Measurements from ENCODE around the gene PARD3B. TPM values are rescaled to one million over a fixed set of nuclear protein-coding genes. Genes with fewer than 3 reads are reported as not detected.

PARD3B gene
- total RNA-seq, 1 experiment from 2014 or later, result 7.6 TPM

- DNase-seq, result no peak
- H3K4me3 ChIP-seq, result no peak overlapping the region
- H2AFZ ChIP-seq, result no peak overlapping the region
- TF ChIP-seq EZH2 (IDR thresholded peaks at IDR 0.05; ENCODE audit: low read depth) (no peak), CTCF (conservative IDR thresholded peaks at IDR 0.05) (no peak)
- POLR2A ChIA-PET (ENCODE audit: unreplicated experiment), result no interaction called here
- H3K4me1 ChIP-seq (replicated peaks; ENCODE audit: insufficient read depth), result peaks cover 12% of the 10 kb centered on the region; the same call in 1 of the 2 replicates
- H3K9me3 ChIP-seq (ENCODE audit: insufficient read depth, low read depth), result no peaks in the 10 kb centered on the region
- H3K27me3 ChIP-seq (ENCODE audit: insufficient read depth, low read depth), result no peaks in the 10 kb centered on the region
- no peaks in the 10 kb centered on the region for H3K79me2 ChIP-seq (ENCODE audit: low read depth)
- no peaks in the 10 kb centered on the region for H3K36me3 ChIP-seq (ENCODE audit: low read depth)
- no peaks in the 10 kb centered on the region for H3F3A ChIP-seq (ENCODE audit: insufficient read depth, low read depth)
- no peaks in the 10 kb centered on the region for H4K20me1 ChIP-seq (ENCODE audit: insufficient read depth)
- H3K9me2 ChIP-seq (ENCODE audit: insufficient read depth), result no peaks in the 10 kb centered on the region
- H3K27ac ChIP-seq, result no peak overlapping the region
- intact Hi-C loops (cut with micrococcal nuclease; ENCODE audit: unreplicated experiment), result no loop called here
- CTCF ChIA-PET, result no interaction called here
- BruUV-seq (replicated peaks), result no TSS peak
- no peak overlapping the region for H3K4me2 ChIP-seq
These were observed 1101.4 kb downstream of the PARD3B start for GRCh38 chr2:205646680-205647079.

GRCh38 chr2:205650450-205650849 is 1105.2 kb downstream of the PARD3B start:
- peak; percentile 21 to 55 for DNase-seq
- no peaks in the 10 kb centered on the region for H3K79me2 ChIP-seq (ENCODE audit: low read depth)
- peak overlapping the region; percentile 3; the same call in 1 of the 2 replicates for H3K4me2 ChIP-seq
- ChIA-PET POLR2A (ENCODE audit: unreplicated experiment) (no interaction called here), CTCF (interaction anchor here (0.6 kb wide), 1 partner anchor 26 kb away, joined by 5 read pairs; no protein-coding TSS in a partner anchor)
- no peaks in the 10 kb centered on the region for H3F3A ChIP-seq (ENCODE audit: insufficient read depth, low read depth)
- no peaks in the 10 kb centered on the region for H3K9me3 ChIP-seq (ENCODE audit: insufficient read depth, low read depth)
- H3K9me2 ChIP-seq (ENCODE audit: insufficient read depth), result no peaks in the 10 kb centered on the region
- no TSS peak for BruUV-seq (replicated peaks)
- H3K4me3 ChIP-seq, result no peak overlapping the region
- H3K27me3 ChIP-seq (ENCODE audit: insufficient read depth, low read depth), result no peaks in the 10 kb centered on the region
- peaks cover 12% of the 10 kb centered on the region; the same call in 1 of the 2 replicates for H3K4me1 ChIP-seq (replicated peaks; ENCODE audit: insufficient read depth)
- H2AFZ ChIP-seq, result no peak overlapping the region
- H3K27ac ChIP-seq, result no peak overlapping the region
- TF ChIP-seq EZH2 (IDR thresholded peaks at IDR 0.05; ENCODE audit: low read depth), result no peak
- no peaks in the 10 kb centered on the region for H4K20me1 ChIP-seq (ENCODE audit: insufficient read depth)
- intact Hi-C loops (cut with micrococcal nuclease; ENCODE audit: unreplicated experiment), result no loop called here
- H3K36me3 ChIP-seq (ENCODE audit: low read depth), result no peaks in the 10 kb centered on the region

DNA sequence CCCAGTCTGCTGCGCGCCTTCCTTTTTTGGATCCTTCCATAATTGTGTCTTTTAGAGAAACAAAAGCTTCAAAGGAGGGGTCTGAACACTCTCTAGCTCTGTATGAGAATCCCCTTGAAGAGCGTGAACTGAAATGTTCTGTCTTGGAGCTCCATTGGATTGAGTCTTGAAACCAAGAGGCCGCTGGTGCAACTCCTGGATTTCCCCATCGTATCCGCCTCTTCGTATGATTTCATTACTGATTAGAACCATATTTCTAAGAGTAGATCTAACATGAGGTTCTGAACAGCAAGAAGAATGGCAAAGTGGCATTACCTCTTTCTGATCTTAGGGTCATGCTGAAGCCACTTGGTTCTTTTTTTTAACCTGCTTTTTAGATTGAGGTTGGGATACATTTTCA is 1105.7 kb downstream of the PARD3B start:
- Histone ChIP-seq H3K79me2 (ENCODE audit: low read depth) (no peaks in the 10 kb centered on the region), H3K36me3 (ENCODE audit: low read depth) (no peaks in the 10 kb centered on the region), H3K4me3 (no peak overlapping the region), H3K4me1 (replicated peaks; ENCODE audit: insufficient read depth) (peaks cover 12% of the 10 kb centered on the region; the same call in 1 of the 2 replicates), H3K27ac (no peak overlapping the region), H3K4me2 (no peak overlapping the region), H4K20me1 (ENCODE audit: insufficient read depth) (no peaks in the 10 kb centered on the region), H3K9me2 (ENCODE audit: insufficient read depth) (no peaks in the 10 kb centered on the region), H3K27me3 (ENCODE audit: insufficient read depth, low read depth) (no peaks in the 10 kb centered on the region), H2AFZ (no peak overlapping the region), H3K9me3 (ENCODE audit: insufficient read depth, low read depth) (no peaks in the 10 kb centered on the region), H3F3A (ENCODE audit: insufficient read depth, low read depth) (no peaks in the 10 kb centered on the region)
- TF ChIP-seq EZH2 (IDR thresholded peaks at IDR 0.05; ENCODE audit: low read depth), result no peak
- TF ChIP-seq CTCF (conservative IDR thresholded peaks at IDR 0.05), result no peak
- ChIA-PET CTCF (no interaction called here), POLR2A (ENCODE audit: unreplicated experiment) (no interaction called here)
- no TSS peak for BruUV-seq (replicated peaks)
- no peak for DNase-seq
- intact Hi-C loops (cut with micrococcal nuclease; ENCODE audit: unreplicated experiment), result no loop called here

GRCh38 chr2:205651719-205652118 is 1106.4 kb downstream of the PARD3B start:
- POLR2A ChIA-PET (ENCODE audit: unreplicated experiment), result no interaction called here

More at GRCh38 chr2:205651719-205652118, 1106.4 kb downstream of the PARD3B start:
- H3K4me1 ChIP-seq (replicated peaks; ENCODE audit: insufficient read depth), result peaks cover 12% of the 10 kb centered on the region; the same call in 1 of the 2 replicates
- H3K27ac ChIP-seq, result no peak overlapping the region
- no peak overlapping the region for H2AFZ ChIP-seq
- no peak for TF ChIP-seq EZH2 (IDR thresholded peaks at IDR 0.05; ENCODE audit: low read depth)
- no peak for TF ChIP-seq CTCF (conservative IDR thresholded peaks at IDR 0.05)
- no TSS peak for BruUV-seq (replicated peaks)
- H3K27me3 ChIP-seq (ENCODE audit: insufficient read depth, low read depth), result no peaks in the 10 kb centered on the region
- H3F3A ChIP-seq (ENCODE audit: insufficient read depth, low read depth), result no peaks in the 10 kb centered on the region
- H3K4me3 ChIP-seq, result no peak overlapping the region
- intact Hi-C loops (cut with micrococcal nuclease; ENCODE audit: unreplicated experiment), result no loop called here
- DNase-seq, result no peak
- H3K9me2 ChIP-seq (ENCODE audit: insufficient read depth), result no peaks in the 10 kb centered on the region
- no peaks in the 10 kb centered on the region for H3K36me3 ChIP-seq (ENCODE audit: low read depth)
- H3K9me3 ChIP-seq (ENCODE audit: insufficient read depth, low read depth), result no peaks in the 10 kb centered on the region
- H4K20me1 ChIP-seq (ENCODE audit: insufficient read depth), result no peaks in the 10 kb centered on the region
- no peak overlapping the region for H3K4me2 ChIP-seq
- H3K79me2 ChIP-seq (ENCODE audit: low read depth), result no peaks in the 10 kb centered on the region
- CTCF ChIA-PET, result no interaction called here

All from PC-9 (cell line).